ENCODE measurements around the gene TM9SF2. TPM values are rescaled to one million over a fixed set of nuclear protein-coding genes. Genes with fewer than 3 reads are reported as not detected.
A peak's percentile ranks its signal among the peaks of the same experiment; 100 is the strongest.
"Not testable (repeated sequence)": the region's sequence is repeated elsewhere in the genome, so short reads cannot be mapped to it uniquely, and the experiment has no call there.

TM9SF2 gene
- total RNA-seq, 1 donor = 165 TPM

DNA sequence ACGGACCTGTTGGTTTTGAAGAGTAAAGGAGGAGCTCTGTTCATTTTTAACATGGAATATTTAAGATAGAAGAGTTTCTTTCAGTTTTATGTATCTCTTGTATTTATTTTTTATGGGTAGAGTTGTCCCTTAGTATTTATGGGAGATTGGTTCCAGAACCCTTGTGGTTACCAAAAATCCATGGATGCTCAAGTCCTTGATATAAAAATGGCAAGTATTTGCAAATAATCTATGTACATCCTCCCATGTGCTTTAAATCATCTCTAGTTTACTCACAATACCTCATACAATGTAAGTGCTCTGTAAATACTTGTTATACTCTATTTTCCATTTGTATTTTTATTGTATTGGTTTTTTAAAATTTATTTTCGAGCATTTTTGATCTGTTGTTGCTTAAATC is 63.1 kb downstream of the TM9SF2 start:
- TF ChIP-seq, protein P1, sequence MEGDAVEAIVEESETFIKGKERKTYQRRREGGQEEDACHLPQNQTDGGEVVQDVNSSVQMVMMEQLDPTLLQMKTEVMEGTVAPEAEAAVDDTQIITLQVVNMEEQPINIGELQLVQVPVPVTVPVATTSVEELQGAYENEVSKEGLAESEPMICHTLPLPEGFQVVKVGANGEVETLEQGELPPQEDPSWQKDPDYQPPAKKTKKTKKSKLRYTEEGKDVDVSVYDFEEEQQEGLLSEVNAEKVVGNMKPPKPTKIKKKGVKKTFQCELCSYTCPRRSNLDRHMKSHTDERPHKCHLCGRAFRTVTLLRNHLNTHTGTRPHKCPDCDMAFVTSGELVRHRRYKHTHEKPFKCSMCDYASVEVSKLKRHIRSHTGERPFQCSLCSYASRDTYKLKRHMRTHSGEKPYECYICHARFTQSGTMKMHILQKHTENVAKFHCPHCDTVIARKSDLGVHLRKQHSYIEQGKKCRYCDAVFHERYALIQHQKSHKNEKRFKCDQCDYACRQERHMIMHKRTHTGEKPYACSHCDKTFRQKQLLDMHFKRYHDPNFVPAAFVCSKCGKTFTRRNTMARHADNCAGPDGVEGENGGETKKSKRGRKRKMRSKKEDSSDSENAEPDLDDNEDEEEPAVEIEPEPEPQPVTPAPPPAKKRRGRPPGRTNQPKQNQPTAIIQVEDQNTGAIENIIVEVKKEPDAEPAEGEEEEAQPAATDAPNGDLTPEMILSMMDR (IDR thresholded peaks at IDR 0.05; ENCODE audit: insufficient read depth, low read depth, low read length) = no peak
- H3K4me3 ChIP-seq (ENCODE audit: low read depth, low read length) = no peak overlapping the region
- DNase-seq (ENCODE audit: low read depth) = peak; percentile 70

DNA sequence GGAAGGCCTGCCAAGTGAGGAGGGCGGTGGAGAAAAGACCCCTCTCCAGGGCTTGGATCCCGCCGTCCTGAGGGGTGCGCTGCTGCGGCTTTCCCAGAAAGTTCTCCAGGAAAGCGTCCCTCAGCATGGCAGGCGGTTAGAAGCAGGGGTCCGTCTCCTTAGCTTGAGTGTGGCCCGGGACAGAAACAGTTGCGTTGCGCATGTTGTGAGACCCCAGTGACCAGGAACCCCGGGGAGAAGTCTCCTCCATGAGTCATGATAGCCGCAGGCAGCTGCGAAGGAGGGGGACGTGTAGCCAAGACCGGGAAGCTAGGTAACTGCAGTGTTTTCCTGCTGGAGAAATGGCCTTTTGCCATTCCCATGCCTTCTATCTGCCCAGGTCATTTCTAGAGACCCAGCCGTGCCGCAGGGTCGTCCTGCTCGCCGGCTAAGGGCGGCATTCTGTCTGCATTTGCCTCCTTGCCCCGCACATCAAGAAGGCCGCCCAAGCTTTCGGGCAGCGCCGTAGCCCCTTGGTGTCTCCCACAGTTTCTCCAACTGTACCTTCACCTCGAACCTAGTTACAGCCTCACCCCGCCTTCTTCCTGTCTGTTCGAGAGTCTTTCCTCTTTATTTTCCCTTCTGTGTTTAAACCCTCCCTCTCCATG is 64.3 kb downstream of the TM9SF2 start:
- no peak for DNase-seq (ENCODE audit: low read depth)
- no peak overlapping the region for H3K4me3 ChIP-seq (ENCODE audit: low read depth, low read length)
- TF ChIP-seq, protein P1 (IDR thresholded peaks at IDR 0.05; ENCODE audit: insufficient read depth, low read depth, low read length) = no peak

DNA sequence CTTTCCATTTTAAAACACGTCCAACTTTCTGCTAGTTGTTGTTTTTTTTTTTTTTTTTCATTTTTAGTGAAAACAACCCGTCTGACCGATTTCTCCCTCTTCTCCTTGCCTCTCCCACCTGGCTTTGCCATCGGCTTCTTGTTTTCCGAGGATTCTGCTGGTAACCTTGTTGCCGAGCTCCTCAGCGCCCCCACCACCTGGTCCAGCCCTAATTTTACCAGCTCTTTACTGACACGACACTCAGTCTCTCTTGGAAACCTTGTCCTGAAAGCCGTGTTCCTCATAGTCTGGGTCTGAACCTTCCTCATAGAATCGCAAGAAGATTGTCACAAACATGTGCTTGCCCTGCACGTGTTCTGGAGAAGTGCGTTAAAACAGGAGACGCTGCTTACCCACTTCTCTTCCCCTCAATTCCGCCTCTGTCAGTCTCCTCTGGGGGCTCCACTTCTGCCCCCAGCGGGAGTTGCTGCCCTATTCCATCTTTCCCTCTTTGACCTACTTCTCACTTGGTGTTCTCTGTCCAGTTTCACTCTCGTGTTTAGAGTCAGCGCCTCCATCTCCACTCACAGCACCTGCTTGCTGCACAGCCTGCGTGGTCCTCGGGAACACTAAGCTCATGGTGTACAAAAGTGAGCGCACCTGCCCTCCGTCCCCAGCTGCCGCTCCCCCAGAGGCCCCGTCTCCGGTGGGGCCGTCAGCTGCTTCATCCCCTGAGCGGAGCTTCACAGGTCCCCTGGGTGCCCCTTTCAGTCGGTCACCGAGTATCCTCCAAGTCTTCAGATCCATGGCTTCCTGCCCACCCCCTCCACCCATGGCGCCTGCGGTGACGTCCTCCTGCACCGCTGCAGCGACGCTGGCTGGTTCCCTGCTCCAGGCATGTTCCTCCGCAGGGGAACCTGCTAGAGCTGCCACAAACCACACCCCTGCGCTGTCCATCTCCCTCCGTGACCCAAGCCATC is 65.1 kb downstream of the TM9SF2 start:
- TF ChIP-seq, protein P1 (IDR thresholded peaks at IDR 0.05; ENCODE audit: insufficient read depth, low read depth, low read length) = no peak
- H3K4me3 ChIP-seq (ENCODE audit: low read depth, low read length) = no peak overlapping the region
- no peak for DNase-seq (ENCODE audit: low read depth)

DNA sequence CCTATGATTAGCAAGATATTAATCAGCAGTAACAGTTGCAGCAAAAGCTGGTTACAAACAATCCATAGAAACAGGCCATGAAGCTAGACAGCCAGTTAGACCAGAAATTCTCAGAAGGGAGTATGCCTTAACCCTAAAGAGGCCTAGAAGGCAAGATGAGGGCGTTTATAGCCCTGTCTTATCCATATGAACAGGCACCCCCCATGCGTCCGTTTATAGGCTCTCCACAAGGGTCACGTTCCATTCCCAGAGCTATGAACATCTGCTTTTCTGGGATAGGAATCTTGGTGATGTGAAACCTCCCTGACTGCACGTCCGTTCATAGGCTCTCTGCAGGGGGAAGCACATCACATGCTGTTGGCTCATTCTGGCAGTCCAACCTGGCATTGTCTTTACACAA is 67.6 kb downstream of the TM9SF2 start:
- not testable (repeated sequence) for DNase-seq (ENCODE audit: low read depth); H3K4me3 ChIP-seq (ENCODE audit: low read depth, low read length)

DNA sequence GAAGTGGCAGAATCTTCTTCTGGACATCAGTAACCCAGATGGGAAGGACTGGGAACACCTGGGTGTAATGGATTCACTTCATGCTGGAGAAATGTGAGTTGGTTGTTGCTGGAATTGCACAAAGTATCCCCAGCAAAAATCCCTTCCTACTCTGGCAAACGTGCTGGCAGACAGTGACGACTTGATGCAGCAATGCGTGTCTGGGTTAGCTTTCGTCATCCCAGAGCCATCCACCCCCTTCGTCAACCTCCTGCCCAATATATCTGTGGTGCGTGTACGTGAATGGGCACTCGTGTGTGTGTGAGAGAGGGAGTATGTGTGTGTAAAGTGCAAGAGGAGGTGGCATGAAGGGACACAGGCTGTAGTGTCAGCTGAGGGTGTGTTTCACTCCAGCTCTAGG is 70.9 kb downstream of the TM9SF2 start:
- DNase-seq (ENCODE audit: low read depth) = no peak
- TF ChIP-seq, protein P1 (IDR thresholded peaks at IDR 0.05; ENCODE audit: insufficient read depth, low read depth, low read length) = no peak
- no peak overlapping the region for H3K4me3 ChIP-seq (ENCODE audit: low read depth, low read length)

DNA sequence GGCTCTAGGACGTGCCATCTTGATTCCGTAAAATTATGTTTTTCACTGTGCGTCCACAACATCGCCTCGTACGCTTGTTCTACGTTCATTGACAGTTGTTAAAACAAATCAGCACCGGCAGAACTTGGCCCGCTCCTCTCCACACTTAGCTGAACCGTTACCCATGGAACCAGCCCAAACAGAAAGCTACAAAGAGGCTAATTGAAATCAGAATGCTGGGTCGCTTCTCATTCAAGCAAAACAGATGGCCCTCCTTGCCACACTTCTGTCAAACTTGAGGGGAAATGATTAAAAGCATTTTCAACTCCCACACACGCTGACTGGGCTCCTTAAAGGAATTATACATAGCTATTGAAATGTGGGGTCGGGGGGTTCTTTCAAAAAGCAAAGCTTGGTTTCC is 71.6 kb downstream of the TM9SF2 start:
- DNase-seq (ENCODE audit: low read depth) = peak; percentile 52
- no peak overlapping the region for H3K4me3 ChIP-seq (ENCODE audit: low read depth, low read length)
- TF ChIP-seq, protein P1 (IDR thresholded peaks at IDR 0.05; ENCODE audit: insufficient read depth, low read depth, low read length) = no peak

DNA sequence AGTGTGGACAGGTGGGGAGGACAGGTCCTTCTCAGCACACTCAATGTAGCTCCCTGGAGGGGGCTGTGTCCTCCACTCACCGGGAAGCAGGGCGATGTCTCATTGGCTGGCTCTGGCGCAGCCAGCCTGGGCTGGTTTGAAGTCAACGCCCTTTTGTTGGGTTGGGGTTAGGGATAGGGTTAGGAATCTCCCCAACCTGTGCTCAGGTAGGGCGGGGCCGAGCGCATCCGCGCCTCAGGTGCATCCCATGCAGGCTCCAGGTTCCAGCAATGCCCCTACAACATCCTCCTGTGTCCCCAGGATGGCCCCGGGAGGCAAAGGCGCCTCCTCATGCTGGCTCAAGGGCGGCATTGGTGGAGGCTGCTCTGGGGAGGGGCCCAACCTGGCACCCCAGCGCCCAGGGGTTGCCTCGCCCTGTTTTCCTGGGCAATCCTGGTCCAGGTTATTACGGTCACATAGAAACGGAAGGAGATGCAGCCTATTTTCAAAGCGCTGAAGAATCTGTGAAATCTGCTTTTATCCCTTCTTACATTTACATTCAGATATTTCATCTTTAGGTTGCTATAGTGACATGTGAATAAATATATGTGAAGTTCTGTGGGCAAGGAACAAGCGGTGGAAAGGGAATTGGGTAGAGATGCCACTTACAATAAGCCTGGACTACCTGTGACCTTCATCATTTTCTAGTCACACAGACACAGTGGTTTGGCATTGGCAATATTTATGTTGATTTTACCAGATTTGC is 74.3 kb downstream of the TM9SF2 start:
- no peak overlapping the region for H3K4me3 ChIP-seq (ENCODE audit: low read depth, low read length)
- TF ChIP-seq, protein P1 (IDR thresholded peaks at IDR 0.05; ENCODE audit: insufficient read depth, low read depth, low read length) = no peak
- DNase-seq (ENCODE audit: low read depth) = no peak
